Fibroblast of lung (primary cell): ENCODE data around the gene AGAP2.

Experiments
- CTCF ChIP-seq, 2 donors: IDR thresholded peaks in 1 of 2; conservative IDR thresholded peaks in 1 of 2; 1 replicate in 1 of 2; 2 replicates in 1 of 2; pipeline ENCODE4 v1.5.1; 2011 to 2012; ENCODE audit warnings: low read length in 2 of 2, control low read depth in 1 of 2, inconsistent platforms in 1 of 2, low read depth in 1 of 2, mild to moderate bottlenecking in 1 of 2
- EZH2 ChIP-seq: IDR thresholded peaks from 2 replicates; pipeline ENCODE4 v1.5.1; 2012; ENCODE audit warnings: low read length, control low read depth, mild to moderate bottlenecking; ENCODE audit errors: missing control alignments

DNA sequence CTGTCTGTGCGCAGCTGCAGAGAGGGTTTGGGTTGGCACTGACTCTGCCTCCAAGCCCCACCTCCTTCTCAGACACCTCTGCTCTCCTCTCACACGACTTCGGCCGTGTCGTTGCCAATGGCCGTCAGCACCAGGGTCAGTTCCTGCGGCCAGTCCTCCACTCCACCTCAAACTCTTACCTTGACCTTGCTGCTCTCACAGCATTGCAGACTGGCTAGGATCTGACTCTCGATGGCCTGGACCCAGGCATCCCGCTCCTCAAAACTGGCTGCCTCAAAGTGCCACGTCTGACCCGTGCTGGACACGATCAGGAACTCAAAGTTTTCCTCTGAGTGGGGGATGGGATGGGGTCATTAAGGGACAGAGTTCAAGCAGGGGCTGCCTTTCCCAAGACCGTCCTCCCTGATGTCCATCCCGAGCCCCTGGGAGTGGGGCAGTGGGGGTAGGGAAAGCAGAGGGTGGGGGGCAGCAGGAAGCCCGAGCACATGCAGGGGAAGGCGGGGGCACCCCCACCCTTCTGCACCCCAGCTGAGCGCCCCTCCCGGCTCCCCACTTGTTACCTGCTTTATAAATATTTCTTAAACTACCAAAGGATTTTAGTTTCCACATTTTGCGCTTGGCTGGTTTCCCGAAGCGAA, 10.7 kb downstream of the AGAP2 start:
- TF ChIP-seq CTCF (conservative IDR thresholded peaks at IDR 0.05 in 1 of 2, IDR thresholded peaks at IDR 0.05 in 1 of 2; ENCODE audit: low read depth in 1 of 2, low read length in 2 of 2) (no peak), EZH2 (no peak)
